Activated T-cell treated with anti-CD3 and anti-CD28 coated beads for 48 hours (primary cell): ENCODE results near the gene CENPP.

Experiments
- DNase-seq: peaks from one replicate; pipeline ENCODE4 v3.0.0-alpha.2; 2020; ENCODE audit warnings: low read depth

Gene CENPP

GRCh38 chr9:92325269-92325990 is at the start of gene CENPP, which contains the start of gene NOL8:
CENPP (plus strand) TSS chr9:92325953.
NOL8 (minus strand) TSS chr9:92325350; CDS start chr9:92324161, 1,189 bp downstream.
- peak; percentile 76 for DNase-seq

GRCh38 chr9:92276331-92277032 is 49.3 kb upstream of the CENPP start:
- no peak for DNase-seq

- DNase-seq: no peak
Observed at GRCh38 chr9:92278110-92278509, 47.6 kb upstream of the CENPP start.

GRCh38 chr9:92279302-92279701 is 46.5 kb upstream of the CENPP start:
- DNase-seq: no peak

GRCh38 chr9:92289708-92290390 is 35.9 kb upstream of the CENPP start:
- DNase-seq: no peak

GRCh38 chr9:92290785-92291429 is 34.8 kb upstream of the CENPP start:
- no peak for DNase-seq

GRCh38 chr9:92291577-92291976 is 34.2 kb upstream of the CENPP start:
- no peak for DNase-seq

- no peak for DNase-seq
Observed at GRCh38 chr9:92292338-92293074, 33.2 kb upstream of the CENPP start.

GRCh38 chr9:92293075-92293354 is 32.7 kb upstream of the CENPP start:
- DNase-seq: no peak

- DNase-seq: peak; percentile 100
Observed at GRCh38 chr9:92293452-92294296, 32.1 kb upstream of the CENPP start, which contains the start of gene IARS1. IARS1 (minus strand) TSS chr9:92293697; CDS start chr9:92289419, 4,278 bp downstream.

- DNase-seq: no peak
Observed at GRCh38 chr9:92294297-92294676, 31.5 kb upstream of the CENPP start.

GRCh38 chr9:92295240-92295790 is 30.4 kb upstream of the CENPP start:
- no peak for DNase-seq

- no peak for DNase-seq
Observed at GRCh38 chr9:92295827-92296258, 29.9 kb upstream of the CENPP start.

- no peak for DNase-seq
Observed at GRCh38 chr9:92297611-92298010, 28.1 kb upstream of the CENPP start.

- DNase-seq: no peak
Observed at GRCh38 chr9:92298036-92298435, 27.7 kb upstream of the CENPP start.

GRCh38 chr9:92299116-92299515 is 26.6 kb upstream of the CENPP start:
- no peak for DNase-seq

- no peak for DNase-seq
Observed at GRCh38 chr9:92300936-92301335, 24.8 kb upstream of the CENPP start.

GRCh38 chr9:92308893-92309292 is 16.9 kb upstream of the CENPP start:
- no peak for DNase-seq

GRCh38 chr9:92310562-92310961 is 15.2 kb upstream of the CENPP start:
- DNase-seq: no peak

- DNase-seq: no peak
Observed at GRCh38 chr9:92312887-92313623, 12.7 kb upstream of the CENPP start.
